ENCODE measurements around the gene KRT82.

Gene KRT82

DNA sequence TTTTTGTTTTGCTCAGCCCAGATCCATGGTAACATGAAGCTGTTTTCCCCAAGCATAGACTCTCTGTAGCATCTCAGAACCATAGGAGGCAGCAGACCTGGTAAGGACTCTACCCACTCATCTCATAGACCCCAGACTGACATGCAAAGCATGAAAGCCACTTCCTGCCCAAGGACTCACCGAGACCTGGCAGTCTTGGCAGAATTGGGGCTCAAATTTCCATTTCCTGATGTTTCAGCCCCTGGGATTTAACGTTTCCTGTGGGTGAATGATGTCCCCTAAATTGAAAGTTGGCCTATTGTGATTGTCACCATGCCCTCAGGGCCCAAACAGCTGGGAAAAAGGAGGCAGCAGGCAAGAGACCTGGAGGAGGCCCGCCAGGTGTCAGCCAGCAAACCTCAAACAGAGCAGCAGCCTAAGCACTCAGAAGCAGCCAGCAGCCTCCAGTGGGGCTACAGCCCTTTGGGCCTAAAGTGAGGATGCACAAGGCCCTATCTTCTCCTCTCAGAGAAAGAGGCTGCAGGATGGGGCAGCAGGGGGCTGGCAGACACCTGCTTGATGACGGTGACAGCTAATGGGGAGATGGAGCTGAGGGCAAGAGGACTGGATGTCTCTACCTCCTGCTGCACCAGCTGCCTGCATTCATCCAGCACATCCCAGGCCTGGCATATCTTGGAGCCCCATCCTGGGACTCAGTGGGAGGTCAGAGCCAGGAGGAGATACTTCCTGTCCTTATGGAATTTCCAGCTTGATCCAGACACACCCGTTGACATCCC is 47.4 kb downstream of the KRT82 start:
- no peak for DNase-seq (ENCODE audit: low read depth)
- TF ChIP-seq CTCF (conservative IDR thresholded peaks at IDR 0.05; ENCODE audit: control insufficient read depth, insufficient read depth, low read depth, low read length): no peak
- no peak overlapping the region for H3K4me3 ChIP-seq (ENCODE audit: control insufficient read depth, low read depth, low read length)

DNA sequence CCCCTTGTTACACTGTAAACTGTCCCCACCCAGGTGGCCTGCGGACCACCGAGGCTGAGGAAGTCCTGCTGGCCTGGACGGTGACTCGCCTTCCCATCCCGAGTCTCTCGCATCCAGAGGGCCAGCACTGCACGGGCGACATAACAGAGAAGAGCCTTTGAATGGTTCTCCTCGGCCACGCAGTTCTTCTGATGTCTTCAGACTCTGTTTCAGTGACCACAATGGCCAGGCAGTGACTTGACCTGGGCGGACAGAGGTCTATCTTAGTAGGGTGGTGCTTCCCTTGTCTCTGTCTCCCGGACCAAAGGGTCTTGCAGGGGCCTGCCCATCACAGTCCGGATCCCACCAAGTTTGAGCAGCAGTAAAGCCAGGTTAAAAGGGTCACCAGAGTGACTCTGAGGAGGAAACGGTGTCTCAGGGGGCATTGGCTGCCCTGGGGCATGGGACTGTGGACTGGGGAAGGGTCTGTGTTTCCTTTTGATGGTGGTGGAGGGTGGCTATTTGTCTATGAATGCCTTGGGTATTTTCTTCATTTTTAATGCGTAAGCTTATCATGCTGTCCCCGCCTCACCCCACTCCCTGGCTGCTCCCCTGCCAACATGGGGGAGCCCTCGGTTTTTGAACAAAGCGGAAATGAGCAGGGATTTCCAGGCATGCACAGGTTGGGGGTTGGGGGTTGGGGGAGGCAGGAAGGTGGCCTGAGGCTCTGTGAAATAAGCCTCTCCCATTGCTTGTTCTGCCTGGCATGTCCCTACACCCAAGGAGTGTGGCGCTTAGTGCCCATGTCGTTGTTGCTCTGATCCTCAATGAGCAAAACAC is 49.2 kb downstream of the KRT82 start:
- DNase-seq (ENCODE audit: low read depth): no peak
- no peak overlapping the region for H3K4me3 ChIP-seq (ENCODE audit: control insufficient read depth, low read depth, low read length)
- no peak for TF ChIP-seq CTCF (conservative IDR thresholded peaks at IDR 0.05; ENCODE audit: control insufficient read depth, insufficient read depth, low read depth, low read length)

GRCh38 chr12:52356031-52356761 is 49.9 kb downstream of the KRT82 start:
- no peak for TF ChIP-seq CTCF (conservative IDR thresholded peaks at IDR 0.05; ENCODE audit: control insufficient read depth, insufficient read depth, low read depth, low read length)
- no peak for DNase-seq (ENCODE audit: low read depth)
- no peak overlapping the region for H3K4me3 ChIP-seq (ENCODE audit: control insufficient read depth, low read depth, low read length)

- no peak for TF ChIP-seq CTCF (conservative IDR thresholded peaks at IDR 0.05; ENCODE audit: control insufficient read depth, insufficient read depth, low read depth, low read length)
- no peak for DNase-seq (ENCODE audit: low read depth)
- no peak overlapping the region for H3K4me3 ChIP-seq (ENCODE audit: control insufficient read depth, low read depth, low read length)
Measured at GRCh38 chr12:52355176-52355575, 51.0 kb downstream of the KRT82 start.

DNA sequence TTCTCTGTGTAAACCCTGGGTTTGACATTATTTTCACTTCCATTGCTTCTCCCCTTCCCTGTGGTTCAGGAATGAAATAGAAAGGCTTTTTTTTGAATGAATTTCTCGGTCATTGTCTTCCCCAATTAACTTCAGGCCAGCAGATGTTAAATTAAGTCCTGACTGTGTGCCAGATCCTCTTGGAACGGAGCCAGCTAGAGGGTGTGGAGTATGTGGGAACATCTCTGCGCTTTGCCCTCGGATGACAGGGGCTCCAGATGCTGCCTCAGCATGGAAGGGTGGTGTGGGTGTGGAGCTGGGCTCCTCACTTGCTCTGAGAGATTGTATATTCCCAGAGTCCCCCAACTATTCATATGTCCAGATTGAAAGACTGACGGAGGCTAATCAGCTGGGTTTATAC is 51.9 kb downstream of the KRT82 start:
- H3K4me3 ChIP-seq (ENCODE audit: control insufficient read depth, low read depth, low read length): no peak overlapping the region
- no peak for TF ChIP-seq CTCF (conservative IDR thresholded peaks at IDR 0.05; ENCODE audit: control insufficient read depth, insufficient read depth, low read depth, low read length)
- DNase-seq (ENCODE audit: low read depth): no peak

DNA sequence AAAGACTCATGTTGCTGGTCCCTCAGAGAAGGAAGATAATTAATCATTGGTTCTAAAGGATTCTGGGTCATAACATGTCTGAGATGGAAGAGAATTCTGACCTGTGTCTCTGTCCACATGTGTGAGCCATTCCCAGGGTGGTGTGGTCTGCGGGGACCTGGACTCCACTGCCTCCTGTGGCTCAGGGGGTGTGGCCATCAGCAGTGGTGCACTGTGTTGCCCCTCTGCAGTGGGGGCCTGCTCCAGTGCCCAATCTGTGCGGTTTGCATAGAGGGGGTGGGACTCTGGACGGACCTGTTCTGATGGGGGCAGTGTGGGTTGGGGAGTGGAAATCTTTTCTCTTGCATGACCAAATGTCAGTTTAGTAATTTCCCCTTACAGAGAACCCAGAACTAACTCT is 52.4 kb downstream of the KRT82 start:
- TF ChIP-seq CTCF (conservative IDR thresholded peaks at IDR 0.05; ENCODE audit: control insufficient read depth, insufficient read depth, low read depth, low read length): no peak
- H3K4me3 ChIP-seq (ENCODE audit: control insufficient read depth, low read depth, low read length): no peak overlapping the region

More for the DNA sequence above, 52.4 kb downstream of the KRT82 start:
- DNase-seq (ENCODE audit: low read depth): no peak

Measured in fibroblast of mammary gland (primary cell).